ENCODE data around the gene WWP2. TPM values are rescaled to one million over a fixed set of nuclear protein-coding genes. Genes with fewer than 3 reads are reported as not detected.
"Not testable (repeated sequence)": the region's sequence is repeated elsewhere in the genome, so short reads cannot be mapped to it uniquely, and the experiment has no call there.

Gene WWP2
- total RNA-seq, 4 donors from 2014 or later: 21.9 to 32.8 (median 27.8) TPM

GRCh38 chr16:69941251-69942098 is 179.3 kb downstream of the WWP2 start:
- intact Hi-C loops (cut with DNase I): no loop called here
- TF ChIP-seq CTCF (IDR thresholded peaks at IDR 0.05) (no peak), EP300 (IDR thresholded peaks at IDR 0.05) (no peak), POLR2A (IDR thresholded peaks at IDR 0.05; ENCODE audit: low read depth) (no peak), POLR2AphosphoS5 (IDR thresholded peaks at IDR 0.05) (no peak)
- Histone ChIP-seq H3K4me3 (no peak overlapping the region), H3K9me3 (no peaks in the 10 kb centered on the region), H3K36me3 (peaks cover 37 to 58% (median 51%) of the 10 kb centered on the region in 4 donors), H3K4me1 (peaks cover 0 to 7% (median 0%) of the 10 kb centered on the region in 4 donors), H3K27me3 (no peaks in the 10 kb centered on the region), H3K27ac (replicated peaks in 1 of 4) (no peak overlapping the region)
- 82% methylated on average over 19 of the region's 28 CpGs for WGBS
- DNase-seq (ENCODE audit: extremely low spot score): no peak

- peaks cover 31 to 52% (median 45%) of the 10 kb centered on the region in 4 donors for H3K36me3 ChIP-seq
- TF ChIP-seq CTCF (IDR thresholded peaks at IDR 0.05) (no peak), POLR2A (IDR thresholded peaks at IDR 0.05; ENCODE audit: low read depth) (no peak), POLR2AphosphoS5 (IDR thresholded peaks at IDR 0.05) (no peak), EP300 (IDR thresholded peaks at IDR 0.05) (no peak)
- no peaks in the 10 kb centered on the region for H3K27me3 ChIP-seq
- intact Hi-C loops (cut with DNase I): no loop called here
- H3K4me1 ChIP-seq: peaks cover 0 to 7% (median 0%) of the 10 kb centered on the region in 4 donors
- WGBS: 70% methylated on average over 7 of the region's 11 CpGs
- no peak overlapping the region for H3K27ac ChIP-seq (replicated peaks in 1 of 4)
- no peak overlapping the region for H3K4me3 ChIP-seq
- DNase-seq (ENCODE audit: extremely low spot score): no peak
- H3K9me3 ChIP-seq: no peaks in the 10 kb centered on the region
Measured at GRCh38 chr16:69942099-69942491, 180.0 kb downstream of the WWP2 start.

GRCh38 chr16:69942627-69943170 is 180.6 kb downstream of the WWP2 start:
- TF ChIP-seq EP300 (IDR thresholded peaks at IDR 0.05): no peak
- no peak for TF ChIP-seq POLR2AphosphoS5 (IDR thresholded peaks at IDR 0.05)
- TF ChIP-seq POLR2A (IDR thresholded peaks at IDR 0.05; ENCODE audit: low read depth): no peak
- TF ChIP-seq CTCF (IDR thresholded peaks at IDR 0.05): no peak
- Histone ChIP-seq H3K36me3 (peaks cover 24 to 46% (median 39%) of the 10 kb centered on the region in 4 donors), H3K9me3 (no peaks in the 10 kb centered on the region), H3K4me1 (peaks cover 0 to 7% (median 0%) of the 10 kb centered on the region in 4 donors), H3K27me3 (no peaks in the 10 kb centered on the region), H3K4me3 (no peak overlapping the region), H3K27ac (replicated peaks in 1 of 4) (no peak overlapping the region)
- no peak for DNase-seq (ENCODE audit: extremely low spot score)
- intact Hi-C loops (cut with DNase I): no loop called here
- WGBS: 79% methylated on average over 8 of the region's 8 CpGs

- WGBS: 75% methylated on average over 15 of the region's 21 CpGs
- H3K27me3 ChIP-seq; H3K4me3 ChIP-seq; H3K9me3 ChIP-seq; DNase-seq (ENCODE audit: extremely low spot score); H3K27ac ChIP-seq (replicated peaks in 1 of 4); intact Hi-C loops (cut with DNase I); H3K4me1 ChIP-seq: not testable (repeated sequence)
- peaks cover 17 to 38% (median 32%) of the 10 kb centered on the region in 4 donors for H3K36me3 ChIP-seq
Measured at GRCh38 chr16:69943241-69944036, 181.3 kb downstream of the WWP2 start.

GRCh38 chr16:69950411-69950810 is 188.3 kb downstream of the WWP2 start:
- H3K4me1 ChIP-seq; H3K27me3 ChIP-seq; H3K36me3 ChIP-seq; DNase-seq (ENCODE audit: extremely low spot score); H3K4me3 ChIP-seq; intact Hi-C loops (cut with DNase I); H3K27ac ChIP-seq (replicated peaks in 1 of 4); H3K9me3 ChIP-seq: not testable (repeated sequence)
- WGBS: no CpG with 5 or more reads among the region's 17 CpGs

- H3K4me1 ChIP-seq; H3K27me3 ChIP-seq; H3K9me3 ChIP-seq; intact Hi-C loops (cut with DNase I); H3K36me3 ChIP-seq; DNase-seq (ENCODE audit: extremely low spot score); H3K27ac ChIP-seq (replicated peaks in 1 of 4); H3K4me3 ChIP-seq: not testable (repeated sequence)
- no CpG with 5 or more reads among the region's 26 CpGs for WGBS
Measured at GRCh38 chr16:69951017-69951671, 189.0 kb downstream of the WWP2 start, which contains the start of gene CLEC18A. TSS of gene CLEC18A (plus strand) at chr16:69951334. CDS start at chr16:69951367, 33 bp downstream.

GRCh38 chr16:69951672-69952031 is 189.5 kb downstream of the WWP2 start:
- H3K4me3 ChIP-seq; H3K27ac ChIP-seq (replicated peaks in 1 of 4); H3K27me3 ChIP-seq; H3K36me3 ChIP-seq; H3K4me1 ChIP-seq; intact Hi-C loops (cut with DNase I); H3K9me3 ChIP-seq; DNase-seq (ENCODE audit: extremely low spot score): not testable (repeated sequence)
- no CpG with 5 or more reads among the region's 14 CpGs for WGBS

GRCh38 chr16:69952116-69952515 is 190.0 kb downstream of the WWP2 start:
- H3K4me3 ChIP-seq; intact Hi-C loops (cut with DNase I); H3K27ac ChIP-seq (replicated peaks in 1 of 4); H3K4me1 ChIP-seq; H3K27me3 ChIP-seq; H3K36me3 ChIP-seq; DNase-seq (ENCODE audit: extremely low spot score); H3K9me3 ChIP-seq: not testable (repeated sequence)
- no CpG with 5 or more reads among the region's 15 CpGs for WGBS
